Lower leg skin (tissue), 4 donors: Measurements from ENCODE around the gene PACSIN2. TPM values are rescaled to one million over a fixed set of nuclear protein-coding genes. Genes with fewer than 3 reads are reported as not detected.

Source experiments
- DNase-seq, 2 donors: peaks; one replicate each; pipeline ENCODE4 v3.0.0-alpha.2; 2019; ENCODE audit warnings: low spot score in 2 of 2
- H3K4me3 ChIP-seq: fragments of 200-600 bp; sonication (generic); 2 replicates; pipeline ENCODE4 v1.5.1; 2017; ENCODE audit warnings: mild to moderate bottlenecking, low read depth; ENCODE audit not compliant: poor library complexity, severe bottlenecking
- POLR2A ChIP-seq, 2 donors: fragments of 450-650 bp; IDR thresholded peaks; one replicate each; pipeline ENCODE4 v1.6.1; 2016 to 2017; ENCODE audit warnings: antibody characterized with exemption in 2 of 2, mild to moderate bottlenecking in 1 of 2, moderate library complexity in 1 of 2
- WGBS, 2 donors: methylation state at CpG; one replicate each; pipeline ENCODE4 v1.1.5; 2018; 5-methylcytosine and 5-hydroxymethylcytosine counted together
- intact Hi-C: fragments of 100-400 bp; cut with DNase I; formaldehyde crosslinking; loops from one replicate; pipeline ENCODE4 v1.15.0; 2023; ENCODE audit warnings: low total_unique reads
- total RNA-seq, 4 donors: library from RNA; depleted of rRNA; stranded (reverse); fragments of >200 nt; gene quantifications; one replicate each; pipeline ENCODE4 v1.1.0, GENCODE V29; 2016
- TF ChIP-seq, protein P1 (sequence below), 3 donors: fragments of 450-650 bp; IDR thresholded peaks; one replicate each; pipeline ENCODE4 v1.5.1; 2016; ENCODE audit warnings: antibody characterized with exemption in 3 of 3, mild to moderate bottlenecking in 3 of 3, moderate library complexity in 2 of 3

The PACSIN2 gene
- total RNA-seq, 4 donors from 2014 or later: 46.3 to 88.8 (median 58.2) TPM

DNA sequence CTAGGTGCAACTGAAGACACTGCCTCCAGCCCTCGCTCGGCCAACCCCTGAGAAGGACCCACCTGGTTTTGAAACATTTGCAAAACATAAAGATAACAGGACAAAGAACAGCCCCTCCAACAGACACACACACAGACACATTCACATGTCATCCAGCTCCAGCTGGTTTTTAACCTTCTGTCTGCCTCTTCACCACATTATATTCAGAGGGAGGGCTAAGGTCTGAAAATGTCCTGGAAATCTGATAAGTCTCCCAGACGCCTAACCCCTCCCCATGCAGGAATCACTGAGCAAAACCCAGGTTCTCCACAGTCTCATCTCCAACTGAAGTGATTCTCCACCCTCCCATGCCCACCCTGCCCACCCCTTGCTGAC is 29.4 kb downstream of the PACSIN2 start:
- intact Hi-C loops: no loop called here
- no peak for TF ChIP-seq POLR2A (IDR thresholded peaks at IDR 0.05)
- TF ChIP-seq, protein P1, sequence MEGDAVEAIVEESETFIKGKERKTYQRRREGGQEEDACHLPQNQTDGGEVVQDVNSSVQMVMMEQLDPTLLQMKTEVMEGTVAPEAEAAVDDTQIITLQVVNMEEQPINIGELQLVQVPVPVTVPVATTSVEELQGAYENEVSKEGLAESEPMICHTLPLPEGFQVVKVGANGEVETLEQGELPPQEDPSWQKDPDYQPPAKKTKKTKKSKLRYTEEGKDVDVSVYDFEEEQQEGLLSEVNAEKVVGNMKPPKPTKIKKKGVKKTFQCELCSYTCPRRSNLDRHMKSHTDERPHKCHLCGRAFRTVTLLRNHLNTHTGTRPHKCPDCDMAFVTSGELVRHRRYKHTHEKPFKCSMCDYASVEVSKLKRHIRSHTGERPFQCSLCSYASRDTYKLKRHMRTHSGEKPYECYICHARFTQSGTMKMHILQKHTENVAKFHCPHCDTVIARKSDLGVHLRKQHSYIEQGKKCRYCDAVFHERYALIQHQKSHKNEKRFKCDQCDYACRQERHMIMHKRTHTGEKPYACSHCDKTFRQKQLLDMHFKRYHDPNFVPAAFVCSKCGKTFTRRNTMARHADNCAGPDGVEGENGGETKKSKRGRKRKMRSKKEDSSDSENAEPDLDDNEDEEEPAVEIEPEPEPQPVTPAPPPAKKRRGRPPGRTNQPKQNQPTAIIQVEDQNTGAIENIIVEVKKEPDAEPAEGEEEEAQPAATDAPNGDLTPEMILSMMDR (IDR thresholded peaks at IDR 0.05): no peak
- WGBS, 2 donors: 84 to 90% methylated on average over 3 of the region's 3 CpGs
- no peak overlapping the region for H3K4me3 ChIP-seq
- DNase-seq: no peak

DNA sequence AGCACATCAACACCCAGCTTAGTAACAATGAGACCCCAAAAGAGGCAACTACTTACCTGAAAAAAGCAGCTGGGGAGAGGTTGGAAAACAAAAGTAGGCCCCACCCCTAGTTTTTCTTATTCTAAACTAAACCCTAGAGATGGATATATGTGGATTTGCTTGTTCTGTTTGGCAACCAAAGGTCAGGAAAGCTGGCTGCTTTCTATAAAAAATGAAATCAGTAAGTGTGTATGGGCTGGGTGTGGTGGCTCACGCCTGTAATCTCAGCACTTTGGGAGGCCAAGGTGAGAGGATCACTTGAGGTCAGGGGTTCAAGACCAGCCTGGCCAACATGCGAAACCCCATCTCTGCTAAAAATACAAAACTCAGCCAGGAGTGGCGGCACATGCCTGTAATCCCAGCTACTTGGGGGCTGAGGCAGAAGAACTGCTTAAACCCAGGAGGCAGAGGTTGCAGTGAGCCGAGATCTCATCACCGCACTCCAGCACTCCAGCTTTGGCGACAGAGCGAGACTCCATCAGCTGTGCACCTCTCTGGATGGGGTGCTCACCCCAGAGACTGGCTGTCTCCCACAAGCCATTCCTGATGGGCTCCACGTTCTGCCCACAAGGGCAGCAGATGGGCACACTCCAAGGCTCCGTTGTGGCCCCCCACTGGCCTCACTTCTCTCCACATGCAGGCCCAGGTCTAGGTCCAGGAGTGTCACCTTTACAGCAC is 30.0 kb downstream of the PACSIN2 start:
- no peak for TF ChIP-seq POLR2A (IDR thresholded peaks at IDR 0.05)
- TF ChIP-seq, protein P1 (IDR thresholded peaks at IDR 0.05): no peak
- H3K4me3 ChIP-seq: no peak overlapping the region
- DNase-seq: no peak
- intact Hi-C loops: no loop called here
- WGBS, 2 donors: 94 to 95% methylated on average over 9 of the region's 9 CpGs

DNA sequence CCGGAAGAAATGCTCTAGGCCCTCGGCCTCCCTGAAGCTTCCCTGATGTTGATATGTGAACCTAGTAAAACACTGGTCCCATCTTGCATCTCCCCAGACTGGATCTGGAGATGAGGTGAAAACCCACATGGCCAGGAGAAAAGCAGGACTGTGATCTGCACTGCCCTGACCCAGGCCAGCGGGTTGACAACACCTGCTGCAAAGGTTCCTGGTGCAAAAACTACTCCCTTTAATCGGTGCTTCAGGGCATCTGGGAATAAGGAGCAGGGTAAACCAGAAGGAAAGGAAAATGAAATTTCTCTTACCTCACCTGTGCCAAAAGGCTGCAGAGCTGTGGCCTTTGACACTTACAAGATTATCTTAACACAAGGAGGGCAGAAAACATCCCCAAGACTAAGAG is 30.6 kb downstream of the PACSIN2 start:
- WGBS, 2 donors: 89 to 94% methylated on average over 4 of the region's 4 CpGs
- TF ChIP-seq, protein P1 (IDR thresholded peaks at IDR 0.05): no peak
- TF ChIP-seq POLR2A (IDR thresholded peaks at IDR 0.05): no peak
- no peak overlapping the region for H3K4me3 ChIP-seq
- DNase-seq: no peak
- intact Hi-C loops: no loop called here

DNA sequence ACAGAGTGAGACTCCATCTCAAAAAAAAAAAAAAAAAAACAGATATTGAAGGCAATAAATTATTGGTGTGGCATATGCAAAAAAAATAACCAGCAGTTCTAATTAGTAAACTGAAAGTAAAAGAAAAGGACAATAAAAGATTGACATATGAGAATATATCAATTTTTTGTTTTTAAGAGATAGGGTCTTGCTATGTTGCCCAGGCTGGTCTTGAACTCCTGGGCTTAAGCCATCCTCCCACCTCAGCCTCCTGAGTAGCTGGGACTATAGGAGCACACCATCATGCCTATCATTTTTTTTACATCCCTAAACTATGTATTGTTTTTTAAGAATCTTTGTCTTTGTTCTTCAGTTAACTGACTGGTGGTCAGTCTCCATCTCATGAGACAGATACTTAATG is 31.5 kb downstream of the PACSIN2 start:
- no peak for DNase-seq
- TF ChIP-seq POLR2A (IDR thresholded peaks at IDR 0.05): no peak
- TF ChIP-seq, protein P1 (IDR thresholded peaks at IDR 0.05): no peak
- intact Hi-C loops: no loop called here
- no peak overlapping the region for H3K4me3 ChIP-seq

DNA sequence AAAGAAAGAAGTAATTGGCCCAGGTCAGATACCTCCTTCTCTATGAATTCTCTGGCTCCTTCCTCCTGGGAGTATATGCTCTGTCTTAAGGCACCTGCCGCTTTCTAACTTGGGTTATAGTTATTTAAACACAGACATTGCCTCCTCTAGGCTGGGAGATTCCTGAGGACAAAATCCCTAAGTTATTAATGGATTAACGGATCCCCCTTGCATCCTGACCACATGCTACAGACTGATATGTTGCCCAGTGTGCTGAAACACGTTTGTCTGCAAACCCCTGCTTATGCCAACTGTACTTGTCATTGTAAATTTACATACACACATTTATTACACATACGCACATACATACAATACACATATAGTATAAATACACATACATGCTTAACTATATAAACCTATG is 35.3 kb downstream of the PACSIN2 start:
- intact Hi-C loops: no loop called here
- no peak overlapping the region for H3K4me3 ChIP-seq
- 76 to 79% methylated on average over 4 of the region's 4 CpGs for WGBS, 2 donors
- TF ChIP-seq, protein P1 (IDR thresholded peaks at IDR 0.05): no peak
- no peak for TF ChIP-seq POLR2A (IDR thresholded peaks at IDR 0.05)
- DNase-seq: no peak
